Esophagus muscularis mucosa (tissue), 4 donors: ENCODE data around the gene TFF2. TPM values are rescaled to one million over a fixed set of nuclear protein-coding genes. Genes with fewer than 3 reads are reported as not detected.

Experiments
- DNase-seq: peaks from one replicate; pipeline ENCODE4 v3.0.0-alpha.2; 2017; ENCODE audit errors: extremely low spot score
- H3K27ac ChIP-seq, 4 donors: fragments of 200-600 bp; sonication (generic); replicated peaks in 1 of 4; 1 replicate in 3 of 4; 2 replicates in 1 of 4; pipeline ENCODE4 v1.5.1; 2016 to 2019; ENCODE audit warnings: mild to moderate bottlenecking in 1 of 4
- H3K27me3 ChIP-seq, 4 donors: fragments of 200-600 bp; sonication (generic); one replicate each; pipeline versions ENCODE4 v1.5.1 to v1.6.0; 2016 to 2019
- H3K36me3 ChIP-seq, 4 donors: fragments of 200-600 bp; sonication (generic); one replicate each; pipeline ENCODE4 v1.5.1; 2016 to 2019
- H3K4me1 ChIP-seq, 4 donors: fragments of 200-600 bp; sonication (generic); one replicate each; pipeline ENCODE4 v1.5.1; 2016 to 2019
- H3K4me3 ChIP-seq, 4 donors: fragments of 200-600 bp; sonication (generic); 1 replicate in 2 of 4; 2 replicates in 2 of 4; pipeline ENCODE4 v1.5.1; 2016 to 2019; ENCODE audit warnings: mild to moderate bottlenecking in 4 of 4, moderate library complexity in 1 of 4
- H3K9me3 ChIP-seq, 4 donors: fragments of 200-600 bp; sonication (generic); 1 replicate in 3 of 4; 2 replicates in 1 of 4; pipeline ENCODE4 v1.5.1; 2016 to 2019
- EP300 ChIP-seq: sonication (generic); formaldehyde crosslinking; IDR thresholded peaks from one replicate; pipeline ENCODE4 v1.6.1; 2017; ENCODE audit warnings: antibody characterized with exemption
- POLR2A ChIP-seq: fragments of 450-650 bp; IDR thresholded peaks from one replicate; pipeline ENCODE4 v1.6.1; 2017; ENCODE audit warnings: antibody characterized with exemption, moderate library complexity, mild to moderate bottlenecking, low read depth
- POLR2AphosphoS5 ChIP-seq, 2 donors: sonication (generic); formaldehyde crosslinking; IDR thresholded peaks; one replicate each; pipeline ENCODE4 v1.6.1; 2017; ENCODE audit warnings: antibody characterized with exemption in 2 of 2
- WGBS: methylation state at CpG from one replicate; pipeline ENCODE4 v1.1.5; 2018; 5-methylcytosine and 5-hydroxymethylcytosine counted together
- intact Hi-C: fragments of 100-400 bp; cut with DNase I; formaldehyde crosslinking; loops from one replicate; pipeline ENCODE4 v1.15.1; 2023
- total RNA-seq, 4 donors: library from RNA; depleted of rRNA; stranded (reverse); fragments of >200 nt; gene quantifications; one replicate each; pipeline versions ENCODE4 v1.1.0 to v1.2.1, GENCODE V29; 2016
- TF ChIP-seq, protein P1 (sequence below), 3 experiments: fragments of 200-600 bp in 2 of 3; fragments of 450-650 bp in 1 of 3; sonication (generic) in 2 of 3; IDR thresholded peaks; one replicate each; pipeline ENCODE4 v1.5.1; 2017 to 2019; ENCODE audit warnings: antibody characterized with exemption in 3 of 3, mild to moderate bottlenecking in 2 of 3, moderate library complexity in 1 of 3

Gene TFF2
- total RNA-seq, 4 donors from 2014 or later, result not detected

DNA sequence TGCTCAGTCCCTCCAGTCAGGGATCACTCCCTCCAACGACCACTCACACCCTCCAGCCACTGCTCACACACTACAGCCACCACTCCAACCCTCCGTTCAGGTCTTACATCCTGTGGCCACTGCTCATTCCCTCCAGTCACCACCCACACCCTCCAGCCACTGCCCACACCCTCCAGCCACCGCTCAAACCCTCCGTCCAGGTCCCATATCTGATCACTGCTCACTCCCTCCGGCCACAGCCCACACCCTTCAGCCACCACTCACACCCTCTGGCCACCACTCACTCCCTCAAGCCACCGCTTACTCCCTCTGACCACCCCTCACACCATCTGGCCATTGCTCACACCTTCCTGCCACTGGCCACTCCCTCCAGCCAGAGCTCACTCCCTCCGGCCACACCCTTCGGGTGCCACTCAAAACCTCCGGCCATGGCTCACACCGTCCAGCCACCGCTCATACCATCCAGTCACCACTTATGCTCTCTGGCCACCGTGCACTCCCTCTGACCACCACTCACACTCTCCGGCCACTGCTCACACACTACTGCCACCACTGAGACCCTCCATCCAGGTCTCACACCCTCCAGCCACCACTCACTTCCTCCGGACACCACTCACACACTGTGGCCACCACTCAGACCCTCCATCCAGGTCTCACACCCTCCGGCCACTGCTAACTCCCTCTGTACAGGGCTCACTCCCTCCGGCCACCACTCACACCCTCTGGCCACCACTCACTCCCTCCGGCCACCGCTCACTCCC, 20.3 kb upstream of the TFF2 start:
- 80% methylated on average over 18 of the region's 18 CpGs for WGBS
- Histone ChIP-seq H3K36me3 (no peaks in the 10 kb centered on the region), H3K27ac (no peak overlapping the region), H3K4me3 (no peak overlapping the region), H3K9me3 (no peaks in the 10 kb centered on the region), H3K27me3 (peaks cover 0 to 55% (median 0%) of the 10 kb centered on the region in 4 donors), H3K4me1 (no peaks in the 10 kb centered on the region)
- intact Hi-C loops, result no loop called here
- DNase-seq, result no peak
- TF ChIP-seq, protein P1, sequence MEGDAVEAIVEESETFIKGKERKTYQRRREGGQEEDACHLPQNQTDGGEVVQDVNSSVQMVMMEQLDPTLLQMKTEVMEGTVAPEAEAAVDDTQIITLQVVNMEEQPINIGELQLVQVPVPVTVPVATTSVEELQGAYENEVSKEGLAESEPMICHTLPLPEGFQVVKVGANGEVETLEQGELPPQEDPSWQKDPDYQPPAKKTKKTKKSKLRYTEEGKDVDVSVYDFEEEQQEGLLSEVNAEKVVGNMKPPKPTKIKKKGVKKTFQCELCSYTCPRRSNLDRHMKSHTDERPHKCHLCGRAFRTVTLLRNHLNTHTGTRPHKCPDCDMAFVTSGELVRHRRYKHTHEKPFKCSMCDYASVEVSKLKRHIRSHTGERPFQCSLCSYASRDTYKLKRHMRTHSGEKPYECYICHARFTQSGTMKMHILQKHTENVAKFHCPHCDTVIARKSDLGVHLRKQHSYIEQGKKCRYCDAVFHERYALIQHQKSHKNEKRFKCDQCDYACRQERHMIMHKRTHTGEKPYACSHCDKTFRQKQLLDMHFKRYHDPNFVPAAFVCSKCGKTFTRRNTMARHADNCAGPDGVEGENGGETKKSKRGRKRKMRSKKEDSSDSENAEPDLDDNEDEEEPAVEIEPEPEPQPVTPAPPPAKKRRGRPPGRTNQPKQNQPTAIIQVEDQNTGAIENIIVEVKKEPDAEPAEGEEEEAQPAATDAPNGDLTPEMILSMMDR (IDR thresholded peaks at IDR 0.05), result no peak
- no peak for TF ChIP-seq POLR2A
- TF ChIP-seq EP300, result no peak
- no peak for TF ChIP-seq POLR2AphosphoS5 (IDR thresholded peaks at IDR 0.05)

DNA sequence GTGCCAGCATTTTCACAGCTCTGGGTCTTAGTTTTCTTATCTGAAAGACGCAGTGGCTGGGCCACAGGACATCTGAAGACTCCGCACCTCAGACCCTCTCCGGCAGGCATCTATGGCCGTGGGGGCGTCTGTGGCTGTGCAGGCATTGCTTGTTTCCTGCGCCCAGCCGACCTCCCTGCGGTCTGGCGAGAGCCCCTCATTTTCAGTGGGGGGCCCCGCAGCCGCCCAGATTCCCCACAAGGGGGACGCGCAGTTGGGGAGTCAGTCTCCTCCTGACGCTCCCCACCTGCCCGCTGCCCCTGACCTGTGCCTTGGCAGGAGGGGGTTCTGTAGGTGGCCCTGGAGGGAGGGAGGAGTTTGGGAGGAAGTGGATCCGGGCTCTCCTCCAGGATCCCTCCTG, 19.0 kb upstream of the TFF2 start:
- Histone ChIP-seq H3K4me1 (no peaks in the 10 kb centered on the region), H3K36me3 (no peaks in the 10 kb centered on the region), H3K27ac (no peak overlapping the region), H3K9me3 (no peaks in the 10 kb centered on the region), H3K27me3 (peaks cover 0 to 55% (median 0%) of the 10 kb centered on the region in 4 donors), H3K4me3 (no peak overlapping the region)
- TF ChIP-seq EP300, result no peak
- no peak for TF ChIP-seq POLR2A
- TF ChIP-seq, protein P1 (IDR thresholded peaks at IDR 0.05), result no peak
- no peak for TF ChIP-seq POLR2AphosphoS5 (IDR thresholded peaks at IDR 0.05)
- 67% methylated on average over 6 of the region's 16 CpGs for WGBS
- intact Hi-C loops, result no loop called here
- DNase-seq, result no peak

DNA sequence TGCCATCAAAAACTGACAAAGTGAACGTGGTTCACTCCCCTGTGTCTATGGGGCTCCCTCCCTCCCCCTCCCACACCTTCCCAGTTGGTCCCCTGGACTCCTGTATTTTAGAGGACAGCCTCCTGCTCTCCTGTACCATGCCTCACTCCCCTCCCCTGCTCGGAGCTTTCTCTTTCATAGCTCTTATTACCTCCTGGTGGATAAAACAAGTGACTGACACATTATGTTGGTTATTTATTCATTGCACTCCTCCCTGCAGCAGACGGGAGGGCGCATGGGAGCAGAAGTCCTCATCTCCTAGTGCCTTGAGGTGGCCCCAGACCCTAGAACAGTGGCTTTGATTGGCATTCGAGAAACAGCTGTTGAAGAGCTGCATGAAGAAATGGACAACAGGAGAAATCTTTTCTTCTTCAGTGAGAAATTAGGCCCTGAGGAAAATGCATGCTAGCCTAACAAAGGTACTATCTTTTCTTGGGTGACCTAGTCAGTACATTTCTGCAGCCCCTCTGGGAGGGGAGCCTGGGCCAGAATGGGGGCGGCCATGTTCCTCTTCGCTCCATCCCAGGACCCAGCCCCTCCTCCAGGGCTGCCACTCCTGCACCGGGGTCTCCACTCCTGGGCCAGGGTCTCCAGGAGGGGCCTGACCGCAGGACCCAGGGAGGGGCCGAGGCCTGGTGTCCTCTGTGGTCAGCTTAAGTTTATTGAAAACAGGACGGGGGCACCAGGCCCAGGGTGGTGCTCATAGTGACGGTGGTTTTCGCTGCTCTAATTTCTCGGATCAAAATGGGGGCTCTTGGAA, 16.8 kb upstream of the TFF2 start:
- no peaks in the 10 kb centered on the region for H3K4me1 ChIP-seq
- WGBS, result 83% methylated on average over 14 of the region's 14 CpGs

DNA sequence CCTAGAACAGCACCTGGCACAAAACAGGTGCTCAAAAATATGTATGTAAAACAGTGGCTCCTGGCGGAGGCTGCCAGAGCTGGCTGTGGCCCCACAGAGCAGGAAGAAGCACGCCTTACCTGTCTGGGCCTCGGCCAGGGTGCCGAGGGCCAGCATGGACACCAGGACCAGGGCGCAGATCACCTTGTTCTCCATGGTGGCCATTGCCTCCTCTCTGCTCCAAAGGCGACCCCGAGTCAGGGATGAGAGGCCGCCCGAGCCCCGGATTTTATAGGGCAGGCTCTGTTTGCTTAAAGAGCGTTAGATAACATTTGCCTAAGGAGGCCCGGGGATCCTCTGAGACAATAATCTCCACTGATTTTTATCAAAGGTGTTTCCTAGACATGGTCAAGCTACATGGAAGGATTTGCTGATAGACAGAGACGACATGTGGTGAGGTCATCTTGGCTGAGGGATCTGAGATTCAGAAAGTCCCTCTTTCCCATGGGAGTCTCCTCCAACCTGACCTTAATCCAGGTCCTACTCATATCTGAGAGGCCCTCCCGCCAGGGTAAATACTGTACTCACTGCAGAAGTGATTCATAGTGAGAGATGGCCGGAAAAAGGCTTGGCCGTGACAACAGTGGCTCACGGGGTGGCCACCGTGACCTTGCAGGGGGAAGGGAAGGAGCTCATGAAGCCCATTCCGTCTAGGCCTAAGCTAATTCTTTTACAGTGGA, 15.7 kb upstream of the TFF2 start, which contains the start of gene TFF1:
TFF1 (minus strand) TSS at position 244 of the 719 bp plus-strand sequence; CDS start at position 204, 40 bp downstream.
- no peaks in the 10 kb centered on the region for H3K36me3 ChIP-seq
- 95% methylated on average over 19 of the region's 19 CpGs for WGBS
- H3K27ac ChIP-seq, result no peak within 1 kb of the TSS
- H3K9me3 ChIP-seq, result no peaks in the 10 kb centered on the region
- H3K4me1 ChIP-seq, result no peaks in the 10 kb centered on the region
- peaks cover 0 to 69% (median 0%) of the 10 kb centered on the region in 4 donors for H3K27me3 ChIP-seq
- no peak for TF ChIP-seq POLR2AphosphoS5 (IDR thresholded peaks at IDR 0.05)
- no peak for TF ChIP-seq EP300
- no peak for TF ChIP-seq POLR2A
- TF ChIP-seq, protein P1 (IDR thresholded peaks at IDR 0.05), result no peak
- H3K4me3 ChIP-seq, result no peak within 1 kb of the TSS
- DNase-seq, result no peak
- intact Hi-C loops, result no loop called here

More for the DNA sequence above, 16.8 kb upstream of the TFF2 start:
- intact Hi-C loops, result no loop called here
- Histone ChIP-seq H3K9me3 (no peaks in the 10 kb centered on the region), H3K27ac (no peak overlapping the region), H3K4me3 (no peak overlapping the region), H3K36me3 (no peaks in the 10 kb centered on the region), H3K27me3 (peaks cover 0 to 59% (median 0%) of the 10 kb centered on the region in 4 donors)
- no peak for DNase-seq
- TF ChIP-seq POLR2AphosphoS5 (IDR thresholded peaks at IDR 0.05) (no peak), POLR2A (no peak), EP300 (no peak)
- TF ChIP-seq, protein P1 (IDR thresholded peaks at IDR 0.05), result no peak
